IPS-20b (cell line): ENCODE results near the gene ZDHHC4.
"Not testable (repeated sequence)": the region's sequence is repeated elsewhere in the genome, so short reads cannot be mapped to it uniquely, and the experiment has no call there.

Source experiments
- H3K27ac ChIP-seq: one replicate; pipeline ENCODE4 v1.5.1; 2013; ENCODE audit warnings: low read length
- H3K27me3 ChIP-seq: 2 replicates; pipeline ENCODE4 v1.6.1; 2013; ENCODE audit warnings: mild to moderate bottlenecking, low read length, inconsistent platforms; ENCODE audit not compliant: insufficient read depth
- H3K36me3 ChIP-seq: 2 replicates; pipeline ENCODE4 v1.6.1; 2013; ENCODE audit warnings: low read depth, mild to moderate bottlenecking, inconsistent platforms, low read length, moderate library complexity; ENCODE audit not compliant: insufficient read depth
- H3K4me1 ChIP-seq: 2 replicates; pipeline ENCODE4 v1.6.1; 2013; ENCODE audit warnings: mild to moderate bottlenecking, control low read depth, inconsistent platforms, low read length, moderate library complexity; ENCODE audit not compliant: insufficient read depth
- H3K4me3 ChIP-seq: 2 replicates; pipeline ENCODE4 v1.5.1; 2013; ENCODE audit warnings: mild to moderate bottlenecking, low read length, inconsistent platforms
- H3K9ac ChIP-seq: 2 replicates; pipeline ENCODE4 v1.6.1; 2013; ENCODE audit warnings: low read depth, mild to moderate bottlenecking, inconsistent platforms, low read length, moderate library complexity
- H3K9me3 ChIP-seq: 2 replicates; pipeline ENCODE4 v1.6.1; 2013; ENCODE audit warnings: mild to moderate bottlenecking, low read depth, low read length, inconsistent platforms; ENCODE audit not compliant: insufficient read depth

Gene ZDHHC4

GRCh38 chr7:6630007-6630849 lies 53.0 kb downstream of the ZDHHC4 start:
- no peaks in the 10 kb centered on the region for H3K4me1 ChIP-seq
- no peaks in the 10 kb centered on the region for H3K36me3 ChIP-seq
- H3K9ac ChIP-seq, result no peak overlapping the region
- no peak overlapping the region for H3K27ac ChIP-seq
- no peaks in the 10 kb centered on the region for H3K27me3 ChIP-seq
- no peak overlapping the region for H3K4me3 ChIP-seq
- H3K9me3 ChIP-seq, result no peaks in the 10 kb centered on the region

GRCh38 chr7:6631605-6632004 lies 54.4 kb downstream of the ZDHHC4 start:
- H3K9me3 ChIP-seq, result no peaks in the 10 kb centered on the region
- no peak overlapping the region for H3K4me3 ChIP-seq
- no peaks in the 10 kb centered on the region for H3K4me1 ChIP-seq
- no peak overlapping the region for H3K9ac ChIP-seq
- H3K27ac ChIP-seq, result no peak overlapping the region
- H3K36me3 ChIP-seq, result no peaks in the 10 kb centered on the region
- no peaks in the 10 kb centered on the region for H3K27me3 ChIP-seq

- Histone ChIP-seq H3K4me3 (no peak overlapping the region), H3K9me3 (no peaks in the 10 kb centered on the region), H3K27me3 (no peaks in the 10 kb centered on the region), H3K9ac (no peak overlapping the region), H3K4me1 (no peaks in the 10 kb centered on the region), H3K36me3 (no peaks in the 10 kb centered on the region), H3K27ac (no peak overlapping the region)
Measured at GRCh38 chr7:6634021-6634420, 56.8 kb downstream of the ZDHHC4 start.

GRCh38 chr7:6634971-6635370 lies 57.7 kb downstream of the ZDHHC4 start:
- H3K36me3 ChIP-seq, H3K27me3 ChIP-seq, H3K9ac ChIP-seq, H3K27ac ChIP-seq, H3K4me1 ChIP-seq, H3K9me3 ChIP-seq, H3K4me3 ChIP-seq: not testable (repeated sequence)

GRCh38 chr7:6636741-6637543 lies 59.7 kb downstream of the ZDHHC4 start, which contains the start of gene ZNF316:
Gene ZNF316 (plus strand): TSS chr7:6637318. CDS start chr7:6642410, 5,092 bp downstream.
- Histone ChIP-seq H3K36me3 (0 out of 2 replicates have a peak, but pooled peaks cover under 1% of the 10 kb centered on the region), H3K27ac (no peak within 1 kb of the TSS), H3K9me3 (no peaks in the 10 kb centered on the region), H3K4me3 (peak within 1 kb of the TSS; percentile 68; the same call in 1 of the 2 replicates), H3K9ac (no peak within 1 kb of the TSS; the same call in 1 of the 2 replicates), H3K27me3 (no peaks in the 10 kb centered on the region), H3K4me1 (no peaks in the 10 kb centered on the region)

GRCh38 chr7:6637544-6638229 lies 60.4 kb downstream of the ZDHHC4 start:
- H3K9ac ChIP-seq, result no peak overlapping the region; the same call in 1 of the 2 replicates
- no peaks in the 10 kb centered on the region for H3K4me1 ChIP-seq
- H3K36me3 ChIP-seq, result 0 out of 2 replicates have a peak, but pooled peaks cover 6% of the 10 kb centered on the region
- no peak overlapping the region for H3K27ac ChIP-seq
- H3K27me3 ChIP-seq, result no peaks in the 10 kb centered on the region
- peak overlapping the region; percentile 68; the same call in 1 of the 2 replicates for H3K4me3 ChIP-seq
- no peaks in the 10 kb centered on the region for H3K9me3 ChIP-seq
